Inferior parietal cortex (tissue), 1 donor: Measurements from ENCODE around the gene DSCAM.

Experiments
- DNase-seq: peaks from one replicate; pipeline ENCODE4 v3.0.0-alpha.2; 2016; ENCODE audit errors: extremely low spot score

Gene DSCAM

DNA sequence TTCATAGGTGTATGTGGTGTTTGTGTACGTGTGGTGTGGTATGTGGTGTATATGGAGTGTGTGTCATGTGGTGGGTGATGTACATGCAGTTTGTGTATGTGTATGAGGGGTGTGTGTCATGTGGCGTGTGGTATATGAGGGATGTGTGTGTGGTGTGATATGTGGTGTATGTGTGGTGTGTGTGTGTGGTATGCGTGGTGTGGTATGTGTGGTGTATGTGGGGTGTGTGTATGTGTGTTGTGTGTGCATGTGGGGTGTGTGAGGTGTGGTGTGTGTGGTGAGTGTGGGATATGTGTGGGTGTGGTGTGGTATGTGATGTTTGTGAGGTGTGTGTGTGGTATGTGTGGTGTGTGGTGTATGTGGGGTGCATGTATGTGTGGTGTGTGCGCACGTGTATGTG is 707.3 kb downstream of the DSCAM start:
- DNase-seq = no peak

DNA sequence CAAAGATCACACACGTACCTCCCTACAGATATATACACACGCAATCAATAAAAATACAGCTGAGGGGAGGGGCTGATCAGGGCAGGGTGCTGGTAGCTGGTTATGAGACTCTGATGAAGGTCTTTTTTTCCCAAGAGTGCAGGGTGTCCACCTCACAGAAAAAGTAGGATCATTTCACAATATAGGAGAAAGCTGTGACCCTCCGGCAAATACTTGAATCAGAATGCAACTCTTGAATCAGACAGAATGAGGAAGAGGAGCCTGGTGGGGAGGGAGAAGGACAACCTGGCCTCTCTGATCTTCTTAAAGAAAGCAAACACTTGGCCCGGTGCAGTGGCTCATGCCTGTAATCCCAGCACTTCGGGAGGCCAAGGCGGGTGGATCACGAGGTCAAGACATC is 710.4 kb downstream of the DSCAM start:
- no peak for DNase-seq

DNA sequence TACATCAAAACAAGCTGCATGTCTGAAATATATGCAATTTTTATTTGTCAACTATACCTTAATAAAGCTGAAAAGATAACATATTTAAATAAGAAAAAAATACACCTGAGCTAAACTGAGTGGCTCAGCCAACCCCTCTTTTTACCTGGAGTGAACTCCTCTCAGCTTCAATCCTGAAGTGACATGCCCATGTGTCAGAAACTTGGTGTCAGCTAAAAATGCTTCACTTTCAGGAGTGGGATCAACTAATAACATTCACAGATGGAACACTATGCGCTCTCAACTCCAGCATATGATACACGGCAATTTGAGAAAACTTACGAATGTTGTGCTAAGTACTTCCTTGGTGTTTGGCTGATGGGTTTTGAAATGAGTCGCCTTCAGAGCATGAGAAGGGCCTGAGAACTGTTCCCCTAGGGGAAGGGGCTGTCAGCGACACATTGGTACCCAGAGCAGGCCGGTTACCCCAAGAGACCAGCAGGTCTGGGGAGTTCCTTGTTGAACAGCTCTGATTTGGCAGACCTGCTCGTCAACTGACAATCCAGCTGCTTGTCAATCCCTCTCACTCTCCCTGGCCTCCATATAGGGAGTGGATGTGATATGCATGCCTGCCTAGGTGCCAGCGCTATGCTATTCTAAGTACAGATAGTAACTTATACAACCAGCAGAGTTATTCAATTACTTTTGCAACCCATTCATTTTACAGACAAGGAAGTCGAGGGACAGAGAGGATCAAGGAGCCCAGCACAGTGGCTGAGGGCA is 712.0 kb downstream of the DSCAM start:
- DNase-seq = no peak

DNA sequence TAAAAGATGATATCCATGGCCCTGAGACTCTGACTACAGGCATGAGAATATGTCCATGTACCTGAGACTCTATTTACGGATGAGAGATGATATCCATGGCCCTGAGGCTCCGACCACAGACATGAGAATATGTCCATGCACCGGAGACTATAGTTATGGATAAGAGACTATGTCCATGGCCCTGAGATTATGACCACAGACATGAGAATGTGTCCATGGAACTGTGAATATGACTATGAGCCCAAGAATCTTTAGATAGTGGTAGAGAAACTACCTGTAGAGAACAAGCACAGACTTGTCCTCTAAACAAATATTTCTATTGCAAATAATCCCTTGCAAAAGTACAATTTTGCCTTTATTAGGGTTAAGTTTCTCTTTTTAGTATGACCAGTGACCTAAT is 716.5 kb downstream of the DSCAM start:
- DNase-seq = no peak

DNA sequence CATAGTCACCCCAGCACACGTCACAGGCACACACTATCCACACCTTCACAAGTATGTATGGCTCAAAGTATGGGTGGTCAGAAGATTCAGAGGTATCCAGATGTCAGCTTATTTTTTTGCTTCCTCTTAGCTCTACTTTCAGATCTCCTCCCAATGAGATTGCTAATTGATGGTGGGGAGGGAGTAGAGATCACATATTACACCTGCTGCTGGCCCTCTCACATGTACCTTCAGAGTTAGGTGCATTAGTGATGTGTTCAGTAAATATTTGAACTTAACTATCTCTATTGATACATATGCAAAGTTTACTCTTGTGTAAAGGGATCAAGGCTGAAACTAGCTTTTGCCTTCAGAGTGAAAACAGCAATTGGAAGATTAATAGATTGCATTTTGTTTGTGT is 717.1 kb downstream of the DSCAM start:
- no peak for DNase-seq

DNA sequence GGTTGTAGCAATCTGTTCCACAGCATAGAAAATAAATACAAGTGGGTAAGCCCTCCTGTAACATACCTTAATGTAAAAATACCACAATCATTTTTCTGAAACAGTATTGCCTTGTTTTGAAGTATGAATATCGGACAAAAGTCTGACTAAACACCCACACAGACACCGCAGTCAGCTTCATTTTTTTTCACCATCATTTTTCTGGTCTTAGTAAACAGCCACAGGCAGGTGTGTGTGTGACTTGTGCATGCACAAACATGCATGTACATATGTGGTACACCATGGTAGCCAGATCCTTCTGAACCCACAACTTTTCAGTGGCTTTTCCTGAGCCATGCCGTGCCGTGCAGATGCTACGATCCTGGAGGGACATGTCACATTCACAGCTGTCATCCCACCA is 718.1 kb downstream of the DSCAM start:
- DNase-seq = no peak

DNA sequence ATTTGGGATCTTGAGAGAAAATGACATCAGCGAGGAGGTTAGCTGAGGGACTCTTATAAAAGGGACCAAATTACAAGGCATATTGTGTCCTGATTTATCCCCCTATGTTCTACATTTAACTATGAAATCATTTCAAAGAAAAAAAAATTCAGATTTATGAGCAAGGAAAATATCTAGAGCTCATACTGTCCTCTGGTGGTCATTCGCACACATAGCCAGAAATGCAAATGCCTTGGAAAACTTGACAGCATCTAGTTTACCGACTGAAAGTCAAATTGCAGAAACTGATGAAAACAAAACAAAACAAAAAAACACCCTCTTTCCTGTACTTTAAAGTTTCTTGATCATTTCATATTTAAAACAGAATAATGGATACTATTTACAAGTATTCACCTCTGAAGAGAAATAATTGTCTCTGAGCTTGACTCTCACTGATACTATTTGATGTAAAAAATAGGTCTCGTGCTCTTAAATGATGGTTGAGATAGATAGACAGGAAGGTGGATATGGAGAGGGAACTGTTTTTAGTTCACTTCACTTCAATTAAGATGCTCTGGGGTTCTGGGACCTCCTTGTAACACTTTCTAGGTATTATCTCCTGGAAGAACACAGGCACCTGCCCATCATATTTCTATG is 725.9 kb downstream of the DSCAM start:
- DNase-seq = peak; percentile 64

DNA sequence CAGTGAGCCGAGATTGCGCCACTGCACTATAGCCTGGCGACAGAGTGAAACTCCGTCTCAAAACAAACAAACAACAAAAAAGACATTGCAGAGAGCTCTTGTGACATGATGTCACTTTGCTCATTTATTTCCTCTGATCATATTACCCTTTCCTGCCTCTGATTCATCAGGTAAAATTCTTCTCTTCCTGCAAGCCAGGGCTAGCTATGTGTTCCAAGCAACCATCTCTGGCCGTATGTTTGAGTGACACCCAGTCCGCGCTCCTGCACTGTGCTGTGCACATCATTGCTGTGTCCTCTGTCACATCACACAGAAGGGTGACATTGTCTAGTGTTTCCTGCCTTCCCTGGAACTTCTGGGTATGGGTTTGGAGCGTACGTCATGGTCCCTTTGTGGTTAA is 728.4 kb downstream of the DSCAM start:
- no peak for DNase-seq

DNA sequence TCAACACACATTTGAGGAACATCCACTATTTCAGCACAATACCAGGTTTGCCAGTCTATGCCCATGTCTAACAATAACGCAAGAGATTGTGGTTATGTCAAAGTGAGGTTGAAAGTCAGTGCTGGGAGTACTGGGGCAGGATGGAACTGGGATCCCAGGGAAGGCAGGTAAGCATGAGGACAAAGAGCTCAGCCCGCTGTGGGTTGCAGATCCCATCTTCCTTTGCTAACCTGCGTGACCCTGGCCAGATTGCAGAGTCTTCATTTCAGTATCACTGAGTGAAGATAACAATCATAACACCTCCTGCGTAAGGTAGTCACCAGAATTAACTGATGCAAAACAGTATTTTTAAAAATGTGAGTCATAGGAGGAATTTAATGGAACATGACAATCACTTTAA is 729.7 kb downstream of the DSCAM start:
- DNase-seq = no peak

DNA sequence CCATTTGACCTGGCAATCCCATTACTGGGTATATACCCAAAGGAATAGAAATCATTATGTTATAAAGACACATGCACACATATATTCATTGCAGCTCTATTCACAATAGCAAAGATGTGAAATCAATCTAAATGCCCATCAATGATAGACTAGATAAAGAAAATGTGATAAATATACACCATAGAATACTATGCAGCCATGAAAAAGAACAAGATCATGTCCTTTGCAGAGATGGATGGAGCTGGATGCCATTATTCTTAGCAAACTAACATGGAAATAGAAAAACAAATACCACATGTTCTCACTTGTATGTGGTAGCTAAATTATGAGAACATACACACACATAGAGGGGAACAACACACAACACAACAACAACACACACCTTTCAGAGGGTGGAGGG is 731.2 kb downstream of the DSCAM start:
- no peak for DNase-seq

DNA sequence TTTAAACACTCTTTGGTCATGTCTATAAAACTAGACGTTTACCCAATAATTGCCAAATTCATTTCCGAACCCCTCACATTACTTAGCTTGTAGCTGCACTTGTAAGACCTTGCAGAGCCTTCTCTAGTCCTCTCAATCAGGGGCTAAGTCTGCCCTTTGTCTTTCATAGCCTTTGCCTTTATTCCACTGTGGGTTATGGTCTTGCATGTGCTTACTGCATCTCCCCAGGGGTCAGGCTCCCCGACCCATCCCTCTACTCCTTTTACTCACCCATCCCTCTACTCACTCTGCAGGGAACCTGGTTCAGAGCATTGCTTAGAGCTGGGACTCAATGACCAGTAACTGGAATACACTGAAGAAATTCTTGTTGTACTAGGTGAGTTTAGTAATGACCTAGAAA is 744.3 kb downstream of the DSCAM start:
- DNase-seq = no peak

DNA sequence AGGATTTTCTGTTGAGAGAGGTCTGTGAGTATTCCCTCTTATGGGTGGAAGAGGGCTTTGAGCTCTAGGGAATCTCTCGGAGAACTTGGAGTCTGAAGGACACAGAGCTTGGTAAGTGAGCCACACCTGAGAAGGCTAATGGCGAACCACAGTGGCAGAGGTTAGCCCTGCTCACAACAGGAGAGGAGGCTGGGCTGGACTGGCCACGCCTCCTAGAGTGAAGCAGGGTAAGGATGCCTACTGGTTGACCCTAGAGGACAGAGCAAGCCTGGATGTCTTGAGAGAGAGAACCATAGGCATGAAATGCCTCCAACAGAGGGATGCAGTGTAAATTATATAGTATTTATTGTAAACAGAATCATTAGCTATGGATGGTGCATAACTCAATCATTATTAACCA is 747.1 kb downstream of the DSCAM start:
- no peak for DNase-seq

DNA sequence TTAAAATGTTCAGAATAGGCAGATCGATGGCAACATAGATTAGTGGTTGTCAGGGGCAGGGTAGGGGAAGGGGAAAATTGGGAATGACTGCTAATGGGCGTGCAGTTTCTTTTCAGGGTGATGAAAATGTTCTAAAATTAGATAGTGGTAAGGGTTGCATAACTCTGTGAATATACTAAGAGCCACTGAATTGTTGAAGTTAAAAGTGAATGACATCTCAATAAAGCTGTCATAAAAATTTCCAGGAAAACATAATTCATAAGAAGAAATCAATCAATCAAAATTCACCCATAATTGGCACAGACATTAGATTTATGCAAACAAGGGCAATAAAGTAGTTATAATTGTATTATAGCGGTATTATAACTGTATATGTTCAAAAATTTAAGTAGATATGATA is 751.5 kb downstream of the DSCAM start:
- DNase-seq = no peak

DNA sequence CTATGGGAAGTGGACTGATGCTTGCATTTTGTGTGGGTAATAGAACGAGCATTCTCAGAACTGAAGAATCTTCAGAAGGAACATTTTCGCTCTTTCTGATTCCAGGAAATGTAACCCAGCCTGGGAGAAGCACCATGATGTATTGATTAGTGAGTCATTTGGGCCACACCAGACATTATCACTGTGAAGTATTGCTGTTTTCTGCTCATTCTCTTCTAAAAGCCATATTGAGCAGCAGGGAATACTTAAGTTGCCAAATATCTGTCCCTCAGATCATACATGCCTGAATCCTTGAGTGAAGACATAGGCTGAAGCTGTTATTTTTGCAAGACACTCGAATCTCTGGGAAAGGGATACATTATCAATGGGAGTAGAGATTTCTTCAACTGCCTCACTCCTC is 766.6 kb downstream of the DSCAM start:
- no peak for DNase-seq

DNA sequence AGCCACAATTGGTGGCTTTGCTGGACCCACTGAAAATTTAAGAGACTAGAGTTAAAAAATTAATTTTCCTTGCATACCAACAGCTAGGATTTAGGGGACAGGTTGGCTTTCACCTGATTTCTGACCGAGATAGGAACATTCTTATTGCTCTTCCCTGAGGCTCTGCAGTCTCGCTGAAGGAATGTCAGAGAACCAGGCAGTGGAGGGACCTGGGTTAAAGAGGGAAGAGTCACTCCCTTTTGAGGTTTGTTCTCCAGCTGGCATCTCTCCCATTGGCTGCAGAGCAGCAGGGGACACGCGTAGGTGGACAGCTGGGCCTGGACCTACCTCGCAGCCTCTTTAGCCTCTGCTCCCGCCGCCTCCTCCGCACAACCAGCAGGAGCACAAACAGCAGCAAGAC is 772.2 kb downstream of the DSCAM start:
- no peak for DNase-seq

DNA sequence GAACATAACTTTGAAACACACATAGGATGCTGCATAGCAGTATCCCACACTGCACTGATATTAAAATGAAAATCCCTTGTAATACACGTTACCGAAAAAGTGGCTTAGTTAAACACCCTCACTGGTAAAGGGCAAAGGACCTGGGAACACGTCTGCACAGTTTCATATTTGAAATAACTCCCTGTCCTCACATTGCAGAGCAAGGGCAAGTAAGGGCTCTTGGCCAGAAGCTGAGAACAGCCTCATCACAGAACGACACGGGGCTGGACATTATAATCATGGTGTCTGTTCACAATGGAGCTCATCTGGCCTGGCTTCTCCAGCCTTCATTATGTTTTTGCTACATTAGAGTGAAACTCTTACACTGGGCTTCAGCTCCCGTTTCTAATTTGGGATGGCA is 772.8 kb downstream of the DSCAM start:
- no peak for DNase-seq

DNA sequence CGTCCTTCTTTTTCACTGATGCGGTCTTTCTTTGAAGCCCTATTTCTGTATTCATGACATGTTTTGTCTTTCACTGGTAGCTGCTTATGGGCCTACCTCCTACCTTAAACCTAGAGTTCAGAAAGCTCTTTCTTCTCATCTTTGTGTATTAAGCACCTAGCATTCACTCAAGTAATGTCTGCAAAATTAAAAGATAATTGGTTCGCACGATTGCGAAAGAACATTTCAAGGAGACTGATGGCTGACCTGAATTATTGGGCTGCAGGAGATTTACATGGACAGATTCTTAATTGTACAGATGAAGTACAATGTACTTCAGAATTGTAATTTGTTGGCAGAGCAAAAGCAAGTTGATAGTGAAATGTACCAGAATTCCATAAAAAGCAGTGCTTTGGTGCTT is 773.3 kb downstream of the DSCAM start:
- DNase-seq = no peak

DNA sequence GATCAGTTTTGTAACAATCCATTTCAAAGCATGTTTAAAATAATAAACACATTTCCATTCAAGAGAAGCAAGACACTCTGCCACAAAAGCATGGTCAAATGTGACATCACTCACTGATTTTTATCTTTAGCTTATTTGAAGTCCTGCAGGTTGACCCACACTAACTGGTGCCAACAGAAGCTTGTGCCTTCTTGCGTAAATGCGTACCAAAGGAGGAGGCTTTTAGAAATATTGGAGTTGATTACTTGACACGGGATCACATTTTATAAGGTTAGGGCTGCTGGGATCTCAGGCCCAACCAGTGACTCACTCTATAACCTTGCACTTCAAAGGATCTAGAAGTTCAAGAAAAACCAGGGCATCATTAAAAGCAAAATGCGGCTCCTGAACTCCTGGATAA is 776.1 kb downstream of the DSCAM start:
- no peak for DNase-seq

DNA sequence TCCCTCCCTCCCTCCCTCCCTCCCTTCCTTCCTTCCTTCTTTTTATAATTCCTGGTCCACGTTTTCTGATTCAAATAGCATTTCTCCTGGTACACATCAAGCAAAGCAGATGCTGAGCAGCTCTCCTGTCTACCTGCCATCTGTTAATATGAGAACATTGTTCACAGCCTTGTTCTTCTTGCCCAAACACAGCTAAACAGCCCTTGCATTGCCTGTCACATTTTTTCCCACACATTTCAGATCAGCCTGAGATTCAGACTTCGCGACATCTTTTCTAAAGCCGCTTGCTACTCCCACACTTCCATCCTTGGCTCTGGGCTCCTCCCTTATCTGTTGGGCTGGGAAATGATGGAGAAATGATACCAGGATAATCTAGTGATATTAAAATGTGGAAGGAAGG is 779.2 kb downstream of the DSCAM start:
- DNase-seq = peak; percentile 44

DNA sequence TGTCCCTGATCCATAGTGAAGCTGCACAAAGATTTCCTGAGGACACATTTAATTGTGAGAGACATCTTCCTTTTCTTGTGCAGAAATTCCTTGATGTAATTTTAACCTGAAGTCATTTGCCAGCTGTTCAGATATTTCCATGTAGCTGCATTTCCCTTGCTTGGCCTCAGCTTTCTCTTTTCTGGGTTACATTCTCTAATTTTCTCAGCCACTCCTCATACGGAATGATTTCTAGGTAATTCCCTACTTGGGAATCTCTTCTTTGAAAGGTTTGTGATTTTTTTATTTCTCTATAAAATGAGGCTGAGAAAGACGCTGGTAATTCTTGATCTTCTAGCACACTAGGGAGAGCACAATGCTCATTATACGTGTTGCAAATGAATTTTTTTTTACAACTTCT is 780.7 kb downstream of the DSCAM start:
- DNase-seq = no peak

DNA sequence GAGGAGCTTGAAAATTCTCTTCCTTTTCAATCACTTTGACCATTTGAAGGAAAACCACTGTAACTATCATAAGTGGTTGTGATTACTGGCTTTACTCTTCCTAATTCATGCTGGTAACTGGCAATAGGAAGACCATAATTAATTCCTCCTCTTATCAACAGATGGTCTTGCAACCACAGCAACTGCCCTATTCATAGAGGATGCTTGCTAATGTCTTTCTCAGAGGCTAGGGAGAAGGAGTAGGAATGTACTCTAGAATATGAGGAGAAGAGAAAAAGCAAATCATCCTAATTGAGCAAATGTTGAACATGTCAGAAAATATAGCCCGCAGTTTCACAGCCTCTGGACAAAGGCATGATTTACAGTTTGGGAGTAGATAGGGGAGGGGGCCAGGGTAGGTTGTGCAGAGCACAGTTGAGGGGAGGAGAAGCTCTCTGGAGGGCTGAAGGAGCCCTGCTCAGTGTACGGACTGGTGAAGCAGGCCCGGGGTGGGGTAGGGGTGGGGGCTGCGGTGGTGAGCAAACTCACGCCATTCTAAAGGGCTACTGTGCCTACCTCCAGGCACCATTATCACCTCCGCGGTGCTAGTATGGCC is 786.8 kb downstream of the DSCAM start:
- DNase-seq = no peak

DNA sequence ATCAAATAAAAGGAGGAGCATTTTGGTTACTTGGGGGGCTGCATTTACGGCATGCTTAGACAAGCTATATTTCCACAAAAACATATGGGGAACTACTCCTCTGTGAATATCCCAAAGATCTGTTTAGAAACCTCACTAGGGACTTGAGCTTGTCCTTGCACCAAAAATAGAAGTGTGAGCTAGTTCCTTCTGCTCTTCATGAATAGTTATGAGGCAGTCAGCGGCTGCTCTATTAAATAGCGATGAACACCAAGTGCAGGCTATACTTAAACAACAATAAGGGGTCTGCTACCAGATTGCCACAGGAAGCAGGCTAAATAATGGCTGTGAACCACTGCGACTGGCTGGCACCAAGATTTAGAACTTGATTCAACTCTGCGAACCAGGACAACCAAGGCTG is 789.6 kb downstream of the DSCAM start:
- peak; percentile 44 for DNase-seq

DNA sequence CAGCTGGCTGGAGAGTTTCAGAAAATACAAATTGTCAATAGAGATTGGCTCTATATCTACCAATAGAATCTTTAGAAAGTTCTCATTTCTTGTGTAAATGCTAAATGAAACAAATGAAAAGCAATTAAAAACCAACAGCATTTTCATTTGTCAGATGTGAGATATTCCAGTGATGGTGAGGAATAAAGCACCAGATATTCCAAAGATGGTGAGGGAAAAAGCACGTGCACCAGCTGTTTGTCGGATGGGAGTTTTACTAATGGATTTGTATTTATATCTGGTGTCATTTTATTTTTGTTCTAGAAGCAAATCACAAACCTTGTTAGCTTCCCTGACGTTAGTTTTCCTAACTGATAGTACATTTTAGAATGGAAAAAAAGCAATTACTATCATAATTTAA is 790.9 kb downstream of the DSCAM start:
- no peak for DNase-seq
